Keratinocyte (primary cell): ENCODE data around the gene ARHGAP45. TPM values are rescaled to one million over a fixed set of nuclear protein-coding genes. Genes with fewer than 3 reads are reported as not detected.

Source experiments
- DNase-seq: peaks from one replicate; pipeline ENCODE4 v3.0.0-alpha.2; 2011; ENCODE audit warnings: low read depth, missing footprints, low spot score
- FAIRE-seq: peaks from 2 replicates; lab custom pipeline; 2011; peaks lifted over from hg19 to GRCh38; lab: Jason Lieb, UNC
- H2AFZ ChIP-seq: 2 replicates; pipeline ENCODE4 v1.6.0; 2012; ENCODE audit warnings: low read length, control low read depth, inconsistent platforms; ENCODE audit not compliant: control insufficient read depth
- H3K27ac ChIP-seq: 2 replicates; pipeline ENCODE4 v1.5.1; 2011; ENCODE audit warnings: low read length; ENCODE audit not compliant: control insufficient read depth, insufficient read depth
- H3K27me3 ChIP-seq: 3 replicates; pipeline ENCODE4 v1.6.0; 2011; ENCODE audit warnings: low read length; ENCODE audit not compliant: control insufficient read depth, insufficient read depth; ENCODE audit errors: extremely low read depth
- H3K36me3 ChIP-seq, 2 experiments: 2 replicates in 1 of 2; 3 replicates in 1 of 2; pipeline ENCODE4 v1.5.1; 2011; ENCODE audit warnings: low read length in 2 of 2, mild to moderate bottlenecking in 1 of 2; ENCODE audit not compliant: control insufficient read depth in 2 of 2, insufficient read depth in 2 of 2; ENCODE audit errors: extremely low read depth in 1 of 2
- H3K4me1 ChIP-seq: 3 replicates; pipeline ENCODE4 v1.5.1; 2011; ENCODE audit warnings: low read length; ENCODE audit not compliant: control insufficient read depth, insufficient read depth; ENCODE audit errors: extremely low read depth
- H3K4me2 ChIP-seq: 3 replicates; pipeline ENCODE4 v1.6.0; 2011; ENCODE audit warnings: low read depth, low read length; ENCODE audit not compliant: control insufficient read depth, insufficient read depth; ENCODE audit errors: extremely low read depth
- H3K4me3 ChIP-seq, 3 experiments: fragments of 200-600 bp in 1 of 3; sonication (generic) in 1 of 3; 2 replicates in 2 of 3; 3 replicates in 1 of 3; pipeline ENCODE4 v1.5.1; 2011 to 2016; ENCODE audit warnings: low read length in 3 of 3, mild to moderate bottlenecking in 3 of 3, control low read depth in 2 of 3, inconsistent platforms in 1 of 3, low read depth in 1 of 3, mixed read lengths in 1 of 3, mixed run types in 1 of 3, moderate library complexity in 1 of 3; ENCODE audit not compliant: control insufficient read depth in 2 of 3, insufficient read depth in 2 of 3; ENCODE audit errors: extremely low read depth in 1 of 3
- H3K79me2 ChIP-seq: 2 replicates; pipeline ENCODE4 v1.6.0; 2012; ENCODE audit warnings: low read length; ENCODE audit not compliant: control insufficient read depth, insufficient read depth
- H3K9ac ChIP-seq: 3 replicates; pipeline ENCODE4 v1.6.0; 2011; ENCODE audit warnings: low read length; ENCODE audit not compliant: control insufficient read depth, insufficient read depth; ENCODE audit errors: extremely low read depth
- H3K9me1 ChIP-seq: 3 replicates; pipeline ENCODE4 v1.6.0; 2011; ENCODE audit warnings: low read length; ENCODE audit not compliant: control insufficient read depth, insufficient read depth; ENCODE audit errors: extremely low read depth
- H3K9me3 ChIP-seq: 2 replicates; pipeline ENCODE4 v1.5.1; 2012; ENCODE audit warnings: low read depth, low read length; ENCODE audit not compliant: control insufficient read depth
- H4K20me1 ChIP-seq: 3 replicates; pipeline ENCODE4 v1.6.0; 2011; ENCODE audit warnings: low read length; ENCODE audit not compliant: control insufficient read depth, insufficient read depth; ENCODE audit errors: extremely low read depth
- CTCF ChIP-seq, 3 experiments: IDR thresholded peaks in 1 of 3; conservative IDR thresholded peaks in 1 of 3; optimal IDR thresholded peaks in 1 of 3; 2 replicates in 2 of 3; 3 replicates in 1 of 3; pipeline versions ENCODE3 to v1.5.1; 2011; ENCODE audit warnings: low read length in 3 of 3, mild to moderate bottlenecking in 3 of 3, moderate library complexity in 2 of 3, control low read depth in 1 of 3, inconsistent platforms in 1 of 3; ENCODE audit not compliant: insufficient read depth in 2 of 3; ENCODE audit errors: extremely low read depth in 1 of 3
- EZH2 ChIP-seq: IDR thresholded peaks from one replicate; pipeline ENCODE4 v1.6.1; 2012; ENCODE audit warnings: inconsistent platforms, mild to moderate bottlenecking, low read length, moderate library complexity
- dilution Hi-C: fragments of 300-500 bp; cut with MboI; formaldehyde crosslinking; loops from one replicate; pipeline ENCODE4 v1.7.0; 2020; ENCODE audit warnings: low sequenced_read_pairs; ENCODE audit not compliant: extremely low pct_ligation_motif_present
- polyA plus RNA-seq, 5 experiments: library from polyadenylated mRNA; depleted of rRNA in 3 of 5; stranded (reverse) in 3 of 5; stranded (forward) in 1 of 5; unstranded in 1 of 5; fragments of >200 nt; gene quantifications; 1 replicate in 1 of 5; 2 replicates in 3 of 5; 3 replicates in 1 of 5; pipeline versions ENCODE4 v1.2.1 to v1.2.3, GENCODE V29; 2011 to 2012; ENCODE audit warnings: missing spikeins in 2 of 5, low read depth in 1 of 5, low replicate concordance in 1 of 5

Gene ARHGAP45
- polyA plus RNA-seq, 1 donor (not counting 4 experiments of a cell fraction or from before 2014, with no cell fraction given): 0.56 TPM

- no peak overlapping the region for H3K27ac ChIP-seq
Measured at GRCh38 chr19:1018393-1018792, 48.6 kb upstream of the ARHGAP45 start.

GRCh38 chr19:1018932-1019615 lies 47.9 kb upstream of the ARHGAP45 start:
- Histone ChIP-seq H3K36me3 (peaks cover 0 to 3% of the 10 kb centered on the region in 2 experiments), H3K9me1 (peaks cover 4% of the 10 kb centered on the region), H3K27ac (peak overlapping the region; percentile 9), H3K4me3 (peak overlapping the region; percentile 68 to 95 (median 71)), H3K4me1 (peaks cover 38% of the 10 kb centered on the region), H2AFZ (no peak overlapping the region), H3K9ac (peak overlapping the region; percentile 91), H4K20me1 (peaks cover 31% of the 10 kb centered on the region), H3K9me3 (no peaks in the 10 kb centered on the region), H3K79me2 (peaks cover 69% of the 10 kb centered on the region), H3K4me2 (peak overlapping the region; percentile 68), H3K27me3 (no peaks in the 10 kb centered on the region)
- FAIRE-seq (no peak), DNase-seq (no peak)
- TF ChIP-seq CTCF (optimal IDR thresholded peaks at IDR 0.05 in 1 of 3, IDR thresholded peaks at IDR 0.05 in 1 of 3, conservative IDR thresholded peaks at IDR 0.05 in 1 of 3; ENCODE audit: extremely low read depth in 1 of 3, insufficient read depth in 2 of 3, low read length in 3 of 3) (no peak), EZH2 (no peak)
- dilution Hi-C loops: no loop called here

More at GRCh38 chr19:1018393-1018792, 48.6 kb upstream of the ARHGAP45 start:
- FAIRE-seq: no peak
- Histone ChIP-seq H3K36me3 (peaks cover 0 to 7% of the 10 kb centered on the region in 2 experiments), H2AFZ (no peak overlapping the region), H3K4me1 (peaks cover 38% of the 10 kb centered on the region), H3K9me1 (peaks cover 4% of the 10 kb centered on the region), H3K9ac (no peak overlapping the region), H3K9me3 (no peaks in the 10 kb centered on the region), H3K4me3 (no peak overlapping the region), H3K79me2 (peaks cover 75% of the 10 kb centered on the region), H3K27me3 (no peaks in the 10 kb centered on the region), H4K20me1 (peaks cover 31% of the 10 kb centered on the region), H3K4me2 (peak overlapping the region; percentile 81)
- TF ChIP-seq EZH2 (no peak), CTCF (optimal IDR thresholded peaks at IDR 0.05 in 1 of 3, IDR thresholded peaks at IDR 0.05 in 1 of 3, conservative IDR thresholded peaks at IDR 0.05 in 1 of 3; ENCODE audit: extremely low read depth in 1 of 3, insufficient read depth in 2 of 3, low read length in 3 of 3) (no peak)
- no peak for DNase-seq
- dilution Hi-C loops: no loop called here
